Stomach (tissue), 4 donors: ENCODE data around the gene CHST9.

Experiments used
- EP300 ChIP-seq: sonication (generic); formaldehyde crosslinking; IDR thresholded peaks from one replicate; pipeline ENCODE4 v1.6.1; 2017; ENCODE audit warnings: antibody characterized with exemption
- POLR2A ChIP-seq, 4 donors: fragments of 450-650 bp; IDR thresholded peaks; one replicate each; pipeline ENCODE4 v1.6.1; 2016; ENCODE audit warnings: antibody characterized with exemption in 4 of 4, control low read depth in 2 of 4, mild to moderate bottlenecking in 1 of 4, moderate library complexity in 1 of 4
- TF ChIP-seq, protein P1 (sequence below), 7 experiments: fragments of 450-650 bp in 4 of 7; fragments of 200-600 bp in 3 of 7; sonication (generic) in 3 of 7; IDR thresholded peaks; one replicate each; pipeline ENCODE4 v1.5.1; 2016 to 2019; ENCODE audit warnings: antibody characterized with exemption in 7 of 7, control low read depth in 2 of 7, mild to moderate bottlenecking in 1 of 7

DNA sequence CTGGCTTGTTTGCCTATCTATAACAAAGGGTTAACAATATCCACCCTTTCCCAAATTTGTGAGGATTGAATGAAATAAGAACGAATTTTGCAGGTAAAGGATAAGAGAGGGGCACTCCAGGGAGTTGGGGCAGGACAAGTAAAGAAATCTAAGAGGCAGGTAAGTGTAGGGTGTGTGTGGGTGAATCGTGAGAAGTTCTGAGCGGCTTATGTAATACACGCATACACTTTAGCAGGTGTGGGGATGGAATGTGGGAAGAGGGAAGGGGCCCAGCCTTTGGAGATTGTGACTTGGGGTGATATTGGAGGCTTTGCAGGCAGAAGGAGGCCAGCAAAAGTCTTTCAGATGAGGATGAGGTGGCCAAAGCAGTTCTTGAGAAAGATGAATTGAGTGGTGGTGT is 236.4 kb downstream of the CHST9 start:
- TF ChIP-seq, protein P1, sequence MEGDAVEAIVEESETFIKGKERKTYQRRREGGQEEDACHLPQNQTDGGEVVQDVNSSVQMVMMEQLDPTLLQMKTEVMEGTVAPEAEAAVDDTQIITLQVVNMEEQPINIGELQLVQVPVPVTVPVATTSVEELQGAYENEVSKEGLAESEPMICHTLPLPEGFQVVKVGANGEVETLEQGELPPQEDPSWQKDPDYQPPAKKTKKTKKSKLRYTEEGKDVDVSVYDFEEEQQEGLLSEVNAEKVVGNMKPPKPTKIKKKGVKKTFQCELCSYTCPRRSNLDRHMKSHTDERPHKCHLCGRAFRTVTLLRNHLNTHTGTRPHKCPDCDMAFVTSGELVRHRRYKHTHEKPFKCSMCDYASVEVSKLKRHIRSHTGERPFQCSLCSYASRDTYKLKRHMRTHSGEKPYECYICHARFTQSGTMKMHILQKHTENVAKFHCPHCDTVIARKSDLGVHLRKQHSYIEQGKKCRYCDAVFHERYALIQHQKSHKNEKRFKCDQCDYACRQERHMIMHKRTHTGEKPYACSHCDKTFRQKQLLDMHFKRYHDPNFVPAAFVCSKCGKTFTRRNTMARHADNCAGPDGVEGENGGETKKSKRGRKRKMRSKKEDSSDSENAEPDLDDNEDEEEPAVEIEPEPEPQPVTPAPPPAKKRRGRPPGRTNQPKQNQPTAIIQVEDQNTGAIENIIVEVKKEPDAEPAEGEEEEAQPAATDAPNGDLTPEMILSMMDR (IDR thresholded peaks at IDR 0.05): no peak
- TF ChIP-seq POLR2A (IDR thresholded peaks at IDR 0.05): no peak
- TF ChIP-seq EP300: no peak
